Astrocyte of the spinal cord (primary cell): ENCODE measurements around the gene FAH.

Experiments used
- DNase-seq: peaks from one replicate; pipeline ENCODE4 v3.0.0; 2011; ENCODE audit warnings: low read depth, low spot score
- H3K4me3 ChIP-seq: 2 replicates; pipeline ENCODE4 v1.5.1; 2011; ENCODE audit warnings: low read depth, mild to moderate bottlenecking, low read length, moderate library complexity
- CTCF ChIP-seq: IDR thresholded peaks from 2 replicates; pipeline ENCODE4 v1.5.1; 2012; ENCODE audit warnings: low read depth, mild to moderate bottlenecking, low read length, inconsistent platforms
- in situ Hi-C: cut with HindIII; loops from 2 replicates; pipeline ENCODE4 v1.10.0; 2017; ENCODE audit warnings: low sequenced_read_pairs

The FAH gene

GRCh38 chr15:80202641-80203360 lies 50.0 kb downstream of the FAH start:
- TF ChIP-seq CTCF, result no peak
- no peak for DNase-seq
- in situ Hi-C loops, result no loop called here
- H3K4me3 ChIP-seq, result no peak overlapping the region

GRCh38 chr15:80203361-80203885 lies 50.6 kb downstream of the FAH start:
- in situ Hi-C loops, result no loop called here
- DNase-seq, result no peak
- no peak for TF ChIP-seq CTCF
- H3K4me3 ChIP-seq, result no peak overlapping the region

- TF ChIP-seq CTCF, result no peak
- no peak overlapping the region for H3K4me3 ChIP-seq
- in situ Hi-C loops, result no loop called here
- DNase-seq, result no peak
Measured at GRCh38 chr15:80204231-80204630, 51.4 kb downstream of the FAH start.

- TF ChIP-seq CTCF, result no peak
- in situ Hi-C loops, result no loop called here
- no peak overlapping the region for H3K4me3 ChIP-seq
- DNase-seq, result no peak
Measured at GRCh38 chr15:80207887-80208286, 55.1 kb downstream of the FAH start.

- in situ Hi-C loops, result no loop called here
- no peak for TF ChIP-seq CTCF
- no peak for DNase-seq
- H3K4me3 ChIP-seq, result no peak overlapping the region
Measured at GRCh38 chr15:80208758-80209734, 56.2 kb downstream of the FAH start.

GRCh38 chr15:80210611-80211573 lies 58.1 kb downstream of the FAH start:
- in situ Hi-C loops, result no loop called here
- no peak for TF ChIP-seq CTCF
- no peak overlapping the region for H3K4me3 ChIP-seq
- no peak for DNase-seq
